Measurements from ENCODE around the gene LIN52.

LIN52 gene

GRCh38 chr14:74109369-74109768 lies 24.6 kb downstream of the LIN52 start:
- TF ChIP-seq REST (IDR thresholded peaks at IDR 0.05; ENCODE audit: insufficient read depth in 1 of 2, low read depth in 2 of 2, low read length in 2 of 2) (no peak), FOXP2 (optimal IDR thresholded peaks at IDR 0.05; ENCODE audit: borderline replicate concordance, extremely low read depth, extremely low read length, insufficient read depth) (no peak), SIN3A (IDR thresholded peaks at IDR 0.05; ENCODE audit: borderline replicate concordance, insufficient read depth, low read length) (no peak), TAF1 (IDR thresholded peaks at IDR 0.05; ENCODE audit: borderline replicate concordance, insufficient read depth, low read length) (no peak), POLR2AphosphoS5 (IDR thresholded peaks at IDR 0.05; ENCODE audit: low read depth, low read length) (no peak)

GRCh38 chr14:74126315-74127013 lies 41.7 kb downstream of the LIN52 start:
- no peak for TF ChIP-seq TAF1 (IDR thresholded peaks at IDR 0.05; ENCODE audit: borderline replicate concordance, insufficient read depth, low read length)
- TF ChIP-seq FOXP2 (optimal IDR thresholded peaks at IDR 0.05; ENCODE audit: borderline replicate concordance, extremely low read depth, extremely low read length, insufficient read depth) = no peak
- TF ChIP-seq POLR2AphosphoS5 (IDR thresholded peaks at IDR 0.05; ENCODE audit: low read depth, low read length) = no peak
- no peak for TF ChIP-seq REST (IDR thresholded peaks at IDR 0.05; ENCODE audit: insufficient read depth in 1 of 2, low read depth in 2 of 2, low read length in 2 of 2)

GRCh38 chr14:74127634-74128033 lies 42.9 kb downstream of the LIN52 start:
- TF ChIP-seq FOXP2 (optimal IDR thresholded peaks at IDR 0.05; ENCODE audit: borderline replicate concordance, extremely low read depth, extremely low read length, insufficient read depth) (no peak), REST (IDR thresholded peaks at IDR 0.05; ENCODE audit: insufficient read depth in 1 of 2, low read depth in 2 of 2, low read length in 2 of 2) (no peak), POLR2AphosphoS5 (IDR thresholded peaks at IDR 0.05; ENCODE audit: low read depth, low read length) (no peak), TAF1 (IDR thresholded peaks at IDR 0.05; ENCODE audit: borderline replicate concordance, insufficient read depth, low read length) (no peak), SIN3A (IDR thresholded peaks at IDR 0.05; ENCODE audit: borderline replicate concordance, insufficient read depth, low read length) (no peak)

GRCh38 chr14:74133833-74134481 lies 49.2 kb downstream of the LIN52 start:
- TF ChIP-seq SIN3A (IDR thresholded peaks at IDR 0.05; ENCODE audit: borderline replicate concordance, insufficient read depth, low read length) (no peak), TAF1 (IDR thresholded peaks at IDR 0.05; ENCODE audit: borderline replicate concordance, insufficient read depth, low read length) (no peak)

- TF ChIP-seq POLR2AphosphoS5 (IDR thresholded peaks at IDR 0.05; ENCODE audit: low read depth, low read length) (no peak), SIN3A (IDR thresholded peaks at IDR 0.05; ENCODE audit: borderline replicate concordance, insufficient read depth, low read length) (no peak), TAF1 (IDR thresholded peaks at IDR 0.05; ENCODE audit: borderline replicate concordance, insufficient read depth, low read length) (no peak), FOXP2 (optimal IDR thresholded peaks at IDR 0.05; ENCODE audit: borderline replicate concordance, extremely low read depth, extremely low read length, insufficient read depth) (no peak)
Measured at GRCh38 chr14:74134484-74134883, 49.7 kb downstream of the LIN52 start.

- TF ChIP-seq SIN3A (IDR thresholded peaks at IDR 0.05; ENCODE audit: borderline replicate concordance, insufficient read depth, low read length) (no peak), POLR2AphosphoS5 (IDR thresholded peaks at IDR 0.05; ENCODE audit: low read depth, low read length) (no peak), FOXP2 (optimal IDR thresholded peaks at IDR 0.05; ENCODE audit: borderline replicate concordance, extremely low read depth, extremely low read length, insufficient read depth) (no peak), REST (IDR thresholded peaks at IDR 0.05; ENCODE audit: insufficient read depth in 1 of 2, low read depth in 2 of 2, low read length in 2 of 2) (no peak), TAF1 (IDR thresholded peaks at IDR 0.05; ENCODE audit: borderline replicate concordance, insufficient read depth, low read length) (no peak)
Measured at GRCh38 chr14:74135426-74135825, 50.7 kb downstream of the LIN52 start.
